Gastroesophageal sphincter (tissue), 4 donors: ENCODE measurements around the gene ARL2. TPM values are rescaled to one million over a fixed set of nuclear protein-coding genes. Genes with fewer than 3 reads are reported as not detected.

ENCODE experiments used
- ATAC-seq: fragments of 150-250 bp; one replicate; pipeline ENCODE4 v1.9.1; 2016; ENCODE audit warnings: mild to moderate bottlenecking, moderate library complexity
- H3K27ac ChIP-seq, 4 donors: fragments of 200-600 bp; sonication (generic) in 3 of 4; 1 replicate in 3 of 4; 2 replicates in 1 of 4; pipeline ENCODE4 v1.5.1; 2016 to 2019
- H3K27me3 ChIP-seq: fragments of 200-600 bp; sonication (generic); one replicate; pipeline ENCODE4 v1.5.1; 2019
- H3K36me3 ChIP-seq, 2 donors: fragments of 200-600 bp; sonication (generic); one replicate each; pipeline ENCODE4 v1.5.1; 2019; ENCODE audit warnings: control low read depth in 1 of 2
- H3K4me1 ChIP-seq, 3 donors: fragments of 200-600 bp; sonication (generic); 1 replicate in 2 of 3; 2 replicates in 1 of 3; pipeline ENCODE4 v1.5.1; 2016 to 2019; ENCODE audit warnings: control low read depth in 2 of 3
- H3K4me3 ChIP-seq, 2 donors: fragments of 200-600 bp; sonication (generic); one replicate each; pipeline ENCODE4 v1.5.1; 2019; ENCODE audit warnings: mild to moderate bottlenecking in 1 of 2, moderate library complexity in 1 of 2
- H3K9me3 ChIP-seq, 3 donors: fragments of 200-600 bp; sonication (generic); one replicate each; pipeline ENCODE4 v1.5.1; 2017 to 2019; ENCODE audit warnings: control low read depth in 2 of 3
- CTCF ChIP-seq, 4 experiments: fragments of 200-600 bp in 2 of 4; fragments of 450-650 bp in 2 of 4; sonication (generic) in 1 of 4; IDR thresholded peaks; one replicate each; pipeline ENCODE4 v1.5.1; 2017 to 2019; ENCODE audit warnings: antibody characterized with exemption in 4 of 4, mild to moderate bottlenecking in 2 of 4, moderate library complexity in 2 of 4
- EP300 ChIP-seq: sonication (generic); formaldehyde crosslinking; IDR thresholded peaks from one replicate; pipeline ENCODE4 v1.6.1; 2017; ENCODE audit warnings: antibody characterized with exemption, mild to moderate bottlenecking
- POLR2A ChIP-seq, 2 donors: fragments of 450-650 bp; IDR thresholded peaks; one replicate each; pipeline ENCODE4 v1.6.1; 2017; ENCODE audit warnings: antibody characterized with exemption in 2 of 2, mild to moderate bottlenecking in 2 of 2, moderate library complexity in 1 of 2
- POLR2AphosphoS5 ChIP-seq: sonication (generic); formaldehyde crosslinking; IDR thresholded peaks from one replicate; pipeline ENCODE4 v1.6.1; 2017; ENCODE audit warnings: antibody characterized with exemption
- WGBS, 2 donors: methylation state at CpG; one replicate each; pipeline ENCODE4 v1.1.5; 2018; ENCODE audit warnings: low coverage in 1 of 2; 5-methylcytosine and 5-hydroxymethylcytosine counted together
- total RNA-seq, 4 donors: library from RNA; depleted of rRNA; stranded (reverse); fragments of >200 nt; gene quantifications; one replicate each; pipeline ENCODE4 v1.1.0, GENCODE V29; 2016

ARL2 gene
- total RNA-seq, 4 donors from 2014 or later = 158 to 220 (median 179) TPM

- TF ChIP-seq EP300 = no peak
- no peak for TF ChIP-seq CTCF (IDR thresholded peaks at IDR 0.05)
- TF ChIP-seq POLR2A (IDR thresholded peaks at IDR 0.05) = no peak
- TF ChIP-seq POLR2AphosphoS5 = no peak
- Histone ChIP-seq H3K4me3 (no peak overlapping the region), H3K9me3 (no peaks in the 10 kb centered on the region), H3K4me1 (no peaks in the 10 kb centered on the region), H3K27me3 (peaks cover 8% of the 10 kb centered on the region), H3K36me3 (no peaks in the 10 kb centered on the region), H3K27ac (no peak overlapping the region)
- WGBS, 2 donors = no CpG with 5 or more reads among the region's 13 CpGs
- ATAC-seq = no peak
Measured at GRCh38 chr11:65058012-65058411, 44.1 kb downstream of the ARL2 start.

- no peak for TF ChIP-seq POLR2AphosphoS5
- no peak for TF ChIP-seq POLR2A (IDR thresholded peaks at IDR 0.05)
- TF ChIP-seq EP300 = no peak
- TF ChIP-seq CTCF (IDR thresholded peaks at IDR 0.05) = no peak
- H3K4me1 ChIP-seq = no peaks in the 10 kb centered on the region
- no peak within 1 kb of the TSS for H3K4me3 ChIP-seq
- H3K9me3 ChIP-seq = no peaks in the 10 kb centered on the region
- H3K36me3 ChIP-seq = no peaks in the 10 kb centered on the region
- 98% methylated on average over 4 of the region's 8 CpGs; no CpG with 5 or more reads in 1 of the 2 donors for WGBS, 2 donors
- H3K27ac ChIP-seq = no peak within 1 kb of the TSS
- no peak for ATAC-seq
- peaks cover 3% of the 10 kb centered on the region for H3K27me3 ChIP-seq
Measured at GRCh38 chr11:65058419-65059054, 44.6 kb downstream of the ARL2 start, which contains the start of gene NAALADL1. Gene NAALADL1, minus strand, starts transcription at chr11:65058553. Its CDS starts 32 bp downstream, at chr11:65058521.

- Histone ChIP-seq H3K9me3 (no peaks in the 10 kb centered on the region), H3K27me3 (no peaks in the 10 kb centered on the region), H3K27ac (no peak overlapping the region), H3K36me3 (no peaks in the 10 kb centered on the region), H3K4me3 (no peak overlapping the region), H3K4me1 (no peaks in the 10 kb centered on the region)
- ATAC-seq = no peak
- TF ChIP-seq POLR2A (IDR thresholded peaks at IDR 0.05) (no peak), CTCF (IDR thresholded peaks at IDR 0.05) (no peak), EP300 (no peak), POLR2AphosphoS5 (no peak)
- 43% methylated on average over 3 of the region's 3 CpGs; no CpG with 5 or more reads in 1 of the 2 donors for WGBS, 2 donors
Measured at GRCh38 chr11:65059523-65059922, 45.6 kb downstream of the ARL2 start.

GRCh38 chr11:65059959-65060824, 46.2 kb downstream of the ARL2 start:
- no peak for ATAC-seq
- no peaks in the 10 kb centered on the region for H3K27me3 ChIP-seq
- H3K27ac ChIP-seq = no peak overlapping the region
- no peak for TF ChIP-seq CTCF (IDR thresholded peaks at IDR 0.05)
- TF ChIP-seq EP300 = no peak
- no peak for TF ChIP-seq POLR2A (IDR thresholded peaks at IDR 0.05)
- no peak for TF ChIP-seq POLR2AphosphoS5
- no peaks in the 10 kb centered on the region for H3K9me3 ChIP-seq
- no peak overlapping the region for H3K4me3 ChIP-seq
- H3K4me1 ChIP-seq = no peaks in the 10 kb centered on the region
- no peaks in the 10 kb centered on the region for H3K36me3 ChIP-seq
- 44% methylated on average over 3 of the region's 10 CpGs; no CpG with 5 or more reads in 1 of the 2 donors for WGBS, 2 donors
